CD14-positive monocyte (primary cell): Measurements from ENCODE around the gene ACSS3. TPM values are rescaled to one million over a fixed set of nuclear protein-coding genes. Genes with fewer than 3 reads are reported as not detected.

ENCODE experiments used
- DNase-seq, 3 donors: peaks; one replicate each; pipeline ENCODE4 v3.0.0-alpha.2; 2011 to 2022
- H2AFZ ChIP-seq: 2 replicates; pipeline ENCODE4 v1.6.0; 2012; ENCODE audit warnings: mild to moderate bottlenecking, low read depth, low read length, inconsistent platforms; ENCODE audit not compliant: insufficient read depth, poor library complexity, severe bottlenecking
- H3K27ac ChIP-seq, 2 donors: 1 replicate in 1 of 2; 2 replicates in 1 of 2; pipeline ENCODE4 v1.5.1; 2012 to 2013; ENCODE audit warnings: low read length in 2 of 2, control low read depth in 1 of 2, inconsistent platforms in 1 of 2, low read depth in 1 of 2, mild to moderate bottlenecking in 1 of 2
- H3K27me3 ChIP-seq, 2 donors: one replicate each; pipeline versions ENCODE4 v1.6.0 to v1.6.1; 2011 to 2013; ENCODE audit warnings: low read length in 2 of 2; ENCODE audit not compliant: control insufficient read depth in 2 of 2, insufficient read depth in 2 of 2
- H3K36me3 ChIP-seq, 2 donors: replicated peaks in 1 of 2; 1 replicate in 1 of 2; 2 replicates in 1 of 2; pipeline versions ENCODE4 v1.5.1 to v1.6.1; 2012 to 2013; ENCODE audit warnings: low read length in 2 of 2, control low read depth in 1 of 2, inconsistent platforms in 1 of 2, mild to moderate bottlenecking in 1 of 2; ENCODE audit not compliant: insufficient read depth in 2 of 2, control insufficient read depth in 1 of 2
- H3K4me1 ChIP-seq, 2 donors: 1 replicate in 1 of 2; 2 replicates in 1 of 2; pipeline versions ENCODE4 v1.5.1 to v1.6.1; 2012 to 2013; ENCODE audit warnings: low read length in 2 of 2, control low read depth in 1 of 2, inconsistent platforms in 1 of 2, mild to moderate bottlenecking in 1 of 2, moderate library complexity in 1 of 2; ENCODE audit not compliant: insufficient read depth in 2 of 2, control insufficient read depth in 1 of 2
- H3K4me2 ChIP-seq: replicated peaks from 2 replicates; pipeline ENCODE3; 2012; ENCODE audit warnings: low read length, moderate library complexity, mild to moderate bottlenecking; ENCODE audit not compliant: poor library complexity, severe bottlenecking; ENCODE audit errors: extremely low read depth
- H3K4me3 ChIP-seq, 3 experiments: fragments of 200-600 bp in 1 of 3; sonication (generic) in 1 of 3; replicated peaks in 1 of 3; 1 replicate in 2 of 3; 2 replicates in 1 of 3; pipeline ENCODE4 v1.5.1; 2011 to 2013; ENCODE audit warnings: low read length in 3 of 3, mild to moderate bottlenecking in 3 of 3, control low read depth in 2 of 3, low read depth in 2 of 3, inconsistent platforms in 1 of 3, moderate library complexity in 1 of 3
- H3K79me2 ChIP-seq: 2 replicates; pipeline ENCODE4 v1.6.0; 2012; ENCODE audit warnings: mild to moderate bottlenecking, control low read depth, inconsistent platforms, low read length, moderate library complexity; ENCODE audit not compliant: insufficient read depth
- H3K9ac ChIP-seq: 2 replicates; pipeline ENCODE4 v1.6.0; 2017; ENCODE audit warnings: low read length, mild to moderate bottlenecking; ENCODE audit not compliant: insufficient read depth, poor library complexity, severe bottlenecking
- H3K9me3 ChIP-seq, 2 donors: replicated peaks in 1 of 2; 1 replicate in 1 of 2; 2 replicates in 1 of 2; pipeline versions ENCODE4 v1.5.1 to v1.6.1; 2012 to 2013; ENCODE audit warnings: low read length in 2 of 2, control low read depth in 1 of 2; ENCODE audit not compliant: control insufficient read depth in 1 of 2, insufficient read depth in 1 of 2
- H4K20me1 ChIP-seq: 2 replicates; pipeline ENCODE4 v1.6.0; 2012; ENCODE audit warnings: mild to moderate bottlenecking, low read length, control low read depth, moderate library complexity; ENCODE audit not compliant: insufficient read depth
- H3K27ac Mint-ChIP-seq, 7 donors: one replicate each; pipeline ENCODE4 v1.8.0; 2020; ENCODE audit warnings: mild to moderate bottlenecking in 7 of 7, mixed read lengths in 7 of 7, moderate library complexity in 6 of 7, inconsistent platforms in 2 of 7
- H3K27me3 Mint-ChIP-seq, 3 donors: one replicate each; pipeline ENCODE4 v1.8.0; 2021 to 2022; ENCODE audit warnings: low read depth in 3 of 3, mild to moderate bottlenecking in 3 of 3, mixed read lengths in 3 of 3, moderate library complexity in 3 of 3, inconsistent platforms in 1 of 3
- H3K36me3 Mint-ChIP-seq, 2 donors: one replicate each; pipeline ENCODE4 v1.8.0; 2020; ENCODE audit warnings: mixed read lengths in 2 of 2, inconsistent platforms in 1 of 2, mild to moderate bottlenecking in 1 of 2
- H3K4me1 Mint-ChIP-seq: one replicate; pipeline ENCODE4 v1.8.0; 2020; ENCODE audit warnings: mild to moderate bottlenecking, mixed read lengths
- H3K4me3 Mint-ChIP-seq, 2 donors: one replicate each; pipeline ENCODE4 v1.8.0; 2020; ENCODE audit warnings: mild to moderate bottlenecking in 2 of 2, mixed read lengths in 2 of 2, moderate library complexity in 1 of 2
- H3K9me3 Mint-ChIP-seq, 7 donors: one replicate each; pipeline ENCODE4 v1.8.0; 2020 to 2022; ENCODE audit warnings: mixed read lengths in 7 of 7, mild to moderate bottlenecking in 6 of 7, moderate library complexity in 6 of 7, inconsistent platforms in 2 of 7
- CTCF ChIP-seq: fragments of 200-600 bp; IDR thresholded peaks from one replicate; pipeline ENCODE4 v1.8.0; 2022; ENCODE audit warnings: antibody characterized with exemption, mild to moderate bottlenecking
- WGBS: methylation state at CpG from one replicate; pipeline ENCODE4 v1.1.5; 2013; ENCODE audit warnings: missing lambda C conversion rate; ENCODE audit not compliant: insufficient coverage; 5-methylcytosine and 5-hydroxymethylcytosine counted together
- intact Hi-C, 2 donors: fragments of 100-400 bp; cut with micrococcal nuclease; formaldehyde crosslinking; loops; one replicate each; pipeline versions ENCODE4 v1.15.0 to v1.15.1; 2023
- polyA plus RNA-seq, 3 donors: library from polyadenylated mRNA; depleted of rRNA in 1 of 3; unstranded in 2 of 3; stranded (reverse) in 1 of 3; fragments of 300-500 nt in 2 of 3; fragments of >200 nt in 1 of 3; fragmentation: Illumina TruSeq in 2 of 3; gene quantifications; 1 replicate in 2 of 3; 2 replicates in 1 of 3; pipeline ENCODE4 v1.2.3, GENCODE V29; 2012 to 2021

Gene ACSS3
- polyA plus RNA-seq, 3 donors = 0.09 to 0.16 TPM; not detected in 1

GRCh38 chr12:81249976-81250375 lies 172.1 kb downstream of the ACSS3 start:
- Histone ChIP-seq H3K27me3 (no peaks in the 10 kb centered on the region), H4K20me1 (no peaks in the 10 kb centered on the region), H3K36me3 (no peaks in the 10 kb centered on the region), H3K9me3 (no peaks in the 10 kb centered on the region), H2AFZ (no peak overlapping the region), H3K79me2 (no peaks in the 10 kb centered on the region), H3K4me1 (no peaks in the 10 kb centered on the region), H3K4me2 (no peak overlapping the region), H3K4me3 (no peak overlapping the region), H3K27ac (no peak overlapping the region), H3K9ac (no peak overlapping the region)
- Mint-ChIP-seq H3K27ac (no peak overlapping the region), H3K4me1 (no peaks in the 10 kb centered on the region), H3K9me3 (peaks cover 0 to 3% (median 0%) of the 10 kb centered on the region in 7 donors), H3K4me3 (no peak overlapping the region), H3K36me3 (no peaks in the 10 kb centered on the region), H3K27me3 (peaks cover 0 to 2% (median 0%) of the 10 kb centered on the region in 3 donors)
- intact Hi-C loops = no loop called here
- no CpG with 5 or more reads among the region's 2 CpGs for WGBS
- no peak for DNase-seq
- TF ChIP-seq CTCF = no peak

DNA sequence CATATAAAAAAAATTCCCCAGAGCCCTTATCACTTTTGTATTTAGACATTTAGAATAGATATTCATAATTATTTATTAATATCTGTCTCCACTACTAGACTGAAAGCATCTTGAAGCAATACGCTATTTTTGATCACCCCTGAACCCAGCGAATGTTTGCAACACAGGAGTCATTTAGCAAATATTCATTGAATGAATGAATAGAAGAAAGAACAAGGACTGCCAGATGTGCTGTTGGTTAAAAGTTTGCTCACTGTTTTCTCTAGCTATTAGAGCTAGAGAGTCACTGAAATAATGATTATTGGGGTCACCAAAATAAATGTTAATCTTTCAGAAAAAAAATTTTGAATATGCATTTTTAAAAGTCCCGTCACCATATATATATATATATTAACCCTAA lies 174.3 kb downstream of the ACSS3 start:
- Mint-ChIP-seq H3K36me3 (no peaks in the 10 kb centered on the region), H3K27ac (no peak overlapping the region), H3K9me3 (peaks cover 0 to 3% (median 0%) of the 10 kb centered on the region in 7 donors), H3K4me1 (no peaks in the 10 kb centered on the region), H3K27me3 (no peaks in the 10 kb centered on the region), H3K4me3 (no peak overlapping the region)
- intact Hi-C loops = no loop called here
- Histone ChIP-seq H4K20me1 (no peaks in the 10 kb centered on the region), H3K36me3 (no peaks in the 10 kb centered on the region), H3K4me3 (no peak overlapping the region), H3K4me2 (no peak overlapping the region), H3K27me3 (no peaks in the 10 kb centered on the region), H3K9me3 (no peaks in the 10 kb centered on the region), H2AFZ (no peak overlapping the region), H3K4me1 (no peaks in the 10 kb centered on the region), H3K79me2 (no peaks in the 10 kb centered on the region), H3K9ac (no peak overlapping the region), H3K27ac (no peak overlapping the region)
- TF ChIP-seq CTCF = no peak
- no CpG with 5 or more reads among the region's 3 CpGs for WGBS
- no peak for DNase-seq
